ENCODE measurements around the gene ANKRD62. TPM values are rescaled to one million over a fixed set of nuclear protein-coding genes. Genes with fewer than 3 reads are reported as not detected.
"Not testable (repeated sequence)": the region's sequence is repeated elsewhere in the genome, so short reads cannot be mapped to it uniquely, and the experiment has no call there.

Gene ANKRD62
- total RNA-seq, 6 experiments from 2014 or later = not detected

DNA sequence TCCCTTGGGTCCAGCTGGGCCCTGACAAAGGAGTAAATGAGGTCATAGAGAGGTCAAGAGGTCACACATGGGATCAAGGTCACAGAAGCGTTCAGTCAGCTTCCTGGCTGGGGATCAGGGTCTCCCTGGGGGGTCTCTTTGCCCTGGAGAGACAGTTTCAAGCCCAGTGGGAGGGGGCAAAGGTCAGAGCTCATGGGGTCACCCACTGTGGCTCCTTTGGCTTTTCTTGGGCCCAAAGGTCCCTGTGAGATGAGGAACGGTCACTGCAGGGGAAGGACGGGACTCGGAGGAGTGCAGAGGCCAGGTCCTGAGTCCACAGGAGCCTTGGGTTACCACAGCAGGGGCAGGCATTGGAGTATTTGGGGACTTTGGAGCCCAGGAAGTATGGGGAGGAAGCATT lies 30.7 kb upstream of the ANKRD62 start:
- TF ChIP-seq, protein P1, sequence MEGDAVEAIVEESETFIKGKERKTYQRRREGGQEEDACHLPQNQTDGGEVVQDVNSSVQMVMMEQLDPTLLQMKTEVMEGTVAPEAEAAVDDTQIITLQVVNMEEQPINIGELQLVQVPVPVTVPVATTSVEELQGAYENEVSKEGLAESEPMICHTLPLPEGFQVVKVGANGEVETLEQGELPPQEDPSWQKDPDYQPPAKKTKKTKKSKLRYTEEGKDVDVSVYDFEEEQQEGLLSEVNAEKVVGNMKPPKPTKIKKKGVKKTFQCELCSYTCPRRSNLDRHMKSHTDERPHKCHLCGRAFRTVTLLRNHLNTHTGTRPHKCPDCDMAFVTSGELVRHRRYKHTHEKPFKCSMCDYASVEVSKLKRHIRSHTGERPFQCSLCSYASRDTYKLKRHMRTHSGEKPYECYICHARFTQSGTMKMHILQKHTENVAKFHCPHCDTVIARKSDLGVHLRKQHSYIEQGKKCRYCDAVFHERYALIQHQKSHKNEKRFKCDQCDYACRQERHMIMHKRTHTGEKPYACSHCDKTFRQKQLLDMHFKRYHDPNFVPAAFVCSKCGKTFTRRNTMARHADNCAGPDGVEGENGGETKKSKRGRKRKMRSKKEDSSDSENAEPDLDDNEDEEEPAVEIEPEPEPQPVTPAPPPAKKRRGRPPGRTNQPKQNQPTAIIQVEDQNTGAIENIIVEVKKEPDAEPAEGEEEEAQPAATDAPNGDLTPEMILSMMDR (IDR thresholded peaks at IDR 0.05) = no peak
- DNase-seq = no peak
- H3K36me3 Mint-ChIP-seq (ENCODE audit: low read depth) = no peaks in the 10 kb centered on the region
- H3K4me1 Mint-ChIP-seq (ENCODE audit: low read depth) = no peaks in the 10 kb centered on the region
- H3K4me3 Mint-ChIP-seq = no peak overlapping the region
- H3K9me3 Mint-ChIP-seq = no peaks in the 10 kb centered on the region
- peaks cover 5% of the 10 kb centered on the region for H3K27me3 Mint-ChIP-seq (ENCODE audit: insufficient read depth)
- H3K27ac Mint-ChIP-seq = no peak overlapping the region

- no peak for DNase-seq
- Mint-ChIP-seq H3K9me3 (no peaks in the 10 kb centered on the region), H3K27ac (no peak overlapping the region), H3K36me3 (ENCODE audit: low read depth) (no peaks in the 10 kb centered on the region), H3K4me3 (no peak overlapping the region), H3K4me1 (ENCODE audit: low read depth) (no peaks in the 10 kb centered on the region), H3K27me3 (ENCODE audit: insufficient read depth) (peaks cover 5% of the 10 kb centered on the region)
- TF ChIP-seq, protein P1 (IDR thresholded peaks at IDR 0.05) = no peak
Observed at GRCh38 chr18:12064086-12064763, 29.4 kb upstream of the ANKRD62 start.

GRCh38 chr18:12065397-12065796 lies 28.2 kb upstream of the ANKRD62 start:
- Mint-ChIP-seq H3K9me3 (no peaks in the 10 kb centered on the region), H3K27ac (no peak overlapping the region), H3K36me3 (ENCODE audit: low read depth) (no peaks in the 10 kb centered on the region), H3K27me3 (ENCODE audit: insufficient read depth) (no peaks in the 10 kb centered on the region; the same call in none of the 2 replicates), H3K4me1 (ENCODE audit: low read depth) (no peaks in the 10 kb centered on the region), H3K4me3 (no peak overlapping the region)
- DNase-seq = no peak
- TF ChIP-seq, protein P1 (IDR thresholded peaks at IDR 0.05) = no peak

DNA sequence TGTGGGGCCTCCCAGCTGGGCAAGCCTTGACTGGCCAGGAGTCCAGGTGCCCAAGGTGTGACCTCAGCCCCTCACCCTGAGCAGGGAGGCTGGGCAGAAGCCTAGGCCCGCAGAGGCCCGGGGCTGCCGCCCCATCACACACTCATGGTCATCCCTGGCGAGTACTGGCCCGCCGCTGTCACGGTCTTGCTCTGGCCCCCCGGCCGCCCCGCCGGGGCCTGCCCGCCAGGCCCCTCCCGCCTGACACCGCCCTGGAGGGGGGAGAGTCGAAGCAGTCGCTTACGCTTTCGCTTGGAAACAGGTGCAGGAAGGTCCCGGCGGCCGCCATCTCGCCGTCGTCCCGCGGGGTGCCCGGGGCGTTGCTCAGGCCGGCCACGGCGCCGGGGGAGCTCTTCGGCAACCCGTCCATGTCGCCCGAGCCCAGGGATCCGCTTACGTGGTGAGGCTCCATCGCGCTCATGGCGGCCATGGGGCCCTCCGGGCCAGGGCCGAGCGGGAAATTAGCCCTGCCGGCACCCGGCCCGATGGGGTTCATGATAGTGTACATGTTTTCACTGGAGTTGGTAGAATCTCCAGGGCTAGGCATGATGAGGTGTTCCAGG lies 26.6 kb upstream of the ANKRD62 start:
- Mint-ChIP-seq H3K27me3 (ENCODE audit: insufficient read depth) (peaks cover 3% of the 10 kb centered on the region), H3K27ac (no peak overlapping the region)

DNA sequence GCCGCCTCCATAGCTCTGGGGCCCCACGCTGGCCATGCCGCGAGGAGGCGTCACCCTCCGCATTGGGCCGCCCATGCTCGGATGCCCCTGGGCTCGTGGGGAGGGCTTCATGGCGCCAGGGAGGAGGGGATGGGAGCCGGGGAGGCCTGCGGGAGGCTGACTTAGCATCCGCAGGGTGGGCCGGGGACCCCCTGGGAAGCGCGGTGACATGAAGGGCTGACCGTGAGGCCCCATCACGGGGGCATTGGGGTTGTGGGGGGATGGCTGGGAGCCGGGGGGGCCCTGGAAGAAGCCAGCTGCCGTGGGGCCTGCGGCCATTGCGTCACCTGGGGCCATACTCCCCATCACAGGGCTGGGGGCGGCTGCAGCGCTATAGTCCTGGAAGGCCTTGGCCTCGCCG lies 26.0 kb upstream of the ANKRD62 start:
- Mint-ChIP-seq H3K36me3 (ENCODE audit: low read depth) (no peaks in the 10 kb centered on the region), H3K27me3 (ENCODE audit: insufficient read depth) (peaks cover 6% of the 10 kb centered on the region), H3K4me3 (no peak overlapping the region), H3K9me3 (no peaks in the 10 kb centered on the region), H3K4me1 (ENCODE audit: low read depth) (no peaks in the 10 kb centered on the region), H3K27ac (no peak overlapping the region)
- TF ChIP-seq, protein P1 (IDR thresholded peaks at IDR 0.05) = no peak
- DNase-seq = no peak

More for the DNA sequence above, 26.6 kb upstream of the ANKRD62 start:
- no peak overlapping the region for H3K4me3 Mint-ChIP-seq
- DNase-seq = no peak
- no peaks in the 10 kb centered on the region for H3K4me1 Mint-ChIP-seq (ENCODE audit: low read depth)
- H3K36me3 Mint-ChIP-seq (ENCODE audit: low read depth) = no peaks in the 10 kb centered on the region
- TF ChIP-seq, protein P1 (IDR thresholded peaks at IDR 0.05) = no peak
- H3K9me3 Mint-ChIP-seq = no peaks in the 10 kb centered on the region

DNA sequence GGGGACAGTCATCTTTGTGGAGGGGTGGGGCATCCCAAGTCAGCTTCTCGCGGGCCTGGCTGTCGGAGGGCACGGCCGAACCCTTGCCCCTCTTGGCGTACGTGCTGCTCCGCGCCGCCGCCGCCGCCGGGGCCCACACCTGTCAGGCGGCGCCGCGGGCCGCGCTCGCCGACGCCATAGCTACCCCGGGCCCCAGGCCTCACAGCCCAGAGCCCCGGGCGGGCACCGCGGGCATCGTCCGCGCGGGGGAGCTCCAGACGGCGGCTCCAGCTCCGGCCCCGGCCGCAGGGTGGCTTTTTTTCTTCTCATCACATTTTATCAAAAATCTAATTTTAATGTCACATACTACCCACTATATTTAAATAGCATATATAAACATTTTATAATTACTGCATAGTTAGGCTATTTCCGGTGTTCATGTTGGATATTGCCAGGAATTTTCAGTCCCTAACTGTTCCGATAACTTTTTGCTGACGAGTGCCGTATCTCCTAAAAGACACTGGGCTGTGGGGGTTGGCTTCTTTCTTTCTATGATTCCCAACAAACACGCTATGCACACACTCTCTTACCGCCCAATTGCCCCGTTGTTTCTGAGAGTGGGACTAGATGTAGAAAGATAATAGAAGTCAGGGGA lies 25.2 kb upstream of the ANKRD62 start:
- DNase-seq; H3K27me3 Mint-ChIP-seq (ENCODE audit: insufficient read depth); H3K36me3 Mint-ChIP-seq (ENCODE audit: low read depth); H3K27ac Mint-ChIP-seq; H3K4me1 Mint-ChIP-seq (ENCODE audit: low read depth); H3K9me3 Mint-ChIP-seq; H3K4me3 Mint-ChIP-seq: not testable (repeated sequence)

Measured in HFFc6 (cell line).